Hepatocyte (in vitro differentiated cells): Measurements from ENCODE around the gene ETF1. TPM values are rescaled to one million over a fixed set of nuclear protein-coding genes. Genes with fewer than 3 reads are reported as not detected.

Experiments
- DNase-seq: peaks from one replicate; pipeline ENCODE4 v3.0.0-alpha.2; 2016; ENCODE audit warnings: low spot score
- H2AFZ ChIP-seq: fragments of 200-600 bp; sonication (generic); 2 replicates; pipeline ENCODE4 v1.6.0; 2016; ENCODE audit warnings: antibody characterized with exemption, mild to moderate bottlenecking
- H3K27ac ChIP-seq: fragments of 200-600 bp; sonication (generic); 2 replicates; pipeline ENCODE4 v1.5.1; 2016; ENCODE audit warnings: mild to moderate bottlenecking
- H3K27me3 ChIP-seq: fragments of 200-600 bp; sonication (generic); 2 replicates; pipeline ENCODE4 v1.6.1; 2016
- H3K36me3 ChIP-seq: fragments of 200-600 bp; sonication (generic); replicated peaks from 2 replicates; pipeline ENCODE4 v1.5.1; 2016; ENCODE audit warnings: low read depth; ENCODE audit not compliant: insufficient read depth
- H3K4me1 ChIP-seq: fragments of 200-600 bp; sonication (generic); 2 replicates; pipeline ENCODE4 v1.5.1; 2016; ENCODE audit warnings: mild to moderate bottlenecking, moderate library complexity; ENCODE audit not compliant: insufficient read depth
- H3K4me2 ChIP-seq: fragments of 200-600 bp; sonication (generic); 2 replicates; pipeline ENCODE4 v1.6.0; 2016
- H3K4me3 ChIP-seq: fragments of 200-600 bp; sonication (generic); 2 replicates; pipeline ENCODE4 v1.5.1; 2016; ENCODE audit warnings: mild to moderate bottlenecking
- H3K79me2 ChIP-seq: fragments of 200-600 bp; sonication (generic); 2 replicates; pipeline ENCODE4 v1.6.0; 2017; ENCODE audit warnings: mild to moderate bottlenecking
- H3K9me2 ChIP-seq: fragments of 200-600 bp; sonication (generic); replicated peaks from 2 replicates; pipeline ENCODE4 v1.6.0; 2017; ENCODE audit warnings: mild to moderate bottlenecking; ENCODE audit not compliant: insufficient read depth
- H3K9me3 ChIP-seq: fragments of 200-600 bp; sonication (generic); 2 replicates; pipeline ENCODE4 v1.5.1; 2016; ENCODE audit warnings: low read depth, mild to moderate bottlenecking
- H4K20me1 ChIP-seq: fragments of 200-600 bp; sonication (generic); 2 replicates; pipeline ENCODE4 v1.6.0; 2016; ENCODE audit warnings: mild to moderate bottlenecking; ENCODE audit not compliant: insufficient read depth, poor library complexity, severe bottlenecking
- CTCF ChIP-seq: fragments of 200-600 bp; sonication (generic); IDR thresholded peaks from 2 replicates; pipeline ENCODE4 v1.5.1; 2016; ENCODE audit warnings: antibody characterized with exemption, mild to moderate bottlenecking; ENCODE audit not compliant: poor library complexity
- EZH2 ChIP-seq: fragments of 200-600 bp; sonication (generic); IDR thresholded peaks from 2 replicates; pipeline ENCODE4 v1.6.1; 2016; ENCODE audit warnings: antibody characterized with exemption, mild to moderate bottlenecking, borderline replicate concordance
- EZH2phosphoT487 ChIP-seq: fragments of 200-600 bp; sonication (generic); IDR thresholded peaks from one replicate; pipeline ENCODE4 v1.6.1; 2018; ENCODE audit warnings: antibody characterized with exemption, mild to moderate bottlenecking, low read depth, moderate library complexity; ENCODE audit not compliant: unreplicated experiment, severe bottlenecking
- WGBS: methylation state at CpG from one replicate; pipeline ENCODE4 v1.1.6; 2016; ENCODE audit warnings: low lambda C conversion rate; ENCODE audit errors: missing lambda C conversion rate; 5-methylcytosine and 5-hydroxymethylcytosine counted together
- polyA plus RNA-seq: library from polyadenylated mRNA; unstranded; fragments of >200 nt; fragmentation: Nextera tagmentation; extraction: Ambion mirVana; gene quantifications from 2 replicates; pipeline ENCODE4 v1.2.1, GENCODE V29; 2016
- total RNA-seq: library from RNA; depleted of rRNA; stranded (reverse); fragments of >200 nt; gene quantifications from 2 replicates; pipeline ENCODE4 v1.2.3, GENCODE V29; 2014

ETF1 gene
- total and polyA plus RNA-seq, 2 experiments from 2014 or later: 42.6 to 93.3 TPM

GRCh38 chr5:138506370-138507306, 36.4 kb downstream of the ETF1 start:
- no peaks in the 10 kb centered on the region for H3K9me2 ChIP-seq
- H3K4me3 ChIP-seq: no peak overlapping the region
- H3K4me1 ChIP-seq: no peaks in the 10 kb centered on the region
- H3K9me3 ChIP-seq: no peaks in the 10 kb centered on the region
- no peaks in the 10 kb centered on the region for H3K36me3 ChIP-seq
- DNase-seq: no peak
- H2AFZ ChIP-seq: no peak overlapping the region
- H3K79me2 ChIP-seq: no peaks in the 10 kb centered on the region
- 82% methylated on average over 10 of the region's 10 CpGs for WGBS
- no peak overlapping the region for H3K27ac ChIP-seq
- no peaks in the 10 kb centered on the region for H4K20me1 ChIP-seq
- H3K4me2 ChIP-seq: no peak overlapping the region
- TF ChIP-seq EZH2 (no peak), EZH2phosphoT487 (no peak)
- no peaks in the 10 kb centered on the region for H3K27me3 ChIP-seq

DNA sequence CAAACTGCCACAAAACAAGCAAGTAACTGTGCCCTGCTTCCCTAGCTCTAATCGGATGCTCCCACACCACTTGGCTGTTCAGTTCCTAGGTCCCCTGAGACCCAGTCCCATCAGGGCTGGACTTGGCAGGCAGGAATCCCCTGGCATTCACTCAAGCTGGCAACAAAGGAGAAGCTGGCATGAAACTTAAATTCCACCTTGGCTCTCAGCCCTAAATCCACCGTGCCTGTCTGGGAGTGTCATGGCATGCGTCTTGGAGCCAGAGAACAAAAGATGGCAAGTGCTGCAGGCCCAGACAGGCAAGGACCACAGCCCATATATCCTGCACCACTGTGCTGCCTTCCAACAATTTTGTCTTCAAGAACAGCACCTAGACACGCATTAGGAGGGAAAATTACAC, 38.2 kb downstream of the ETF1 start:
- DNase-seq: no peak
- H3K27ac ChIP-seq: peak overlapping the region; percentile 20
- H3K4me3 ChIP-seq: no peak overlapping the region
- TF ChIP-seq EZH2phosphoT487 (no peak), CTCF (no peak), EZH2 (no peak)
- no peaks in the 10 kb centered on the region for H3K36me3 ChIP-seq
- no peak overlapping the region for H2AFZ ChIP-seq
- WGBS: 74% methylated on average over 4 of the region's 4 CpGs
- no peaks in the 10 kb centered on the region for H3K79me2 ChIP-seq
- H3K4me2 ChIP-seq: no peak overlapping the region
- no peaks in the 10 kb centered on the region for H3K27me3 ChIP-seq
- no peaks in the 10 kb centered on the region for H3K9me2 ChIP-seq
- no peaks in the 10 kb centered on the region for H3K4me1 ChIP-seq
- no peaks in the 10 kb centered on the region for H4K20me1 ChIP-seq
- H3K9me3 ChIP-seq: no peaks in the 10 kb centered on the region

DNA sequence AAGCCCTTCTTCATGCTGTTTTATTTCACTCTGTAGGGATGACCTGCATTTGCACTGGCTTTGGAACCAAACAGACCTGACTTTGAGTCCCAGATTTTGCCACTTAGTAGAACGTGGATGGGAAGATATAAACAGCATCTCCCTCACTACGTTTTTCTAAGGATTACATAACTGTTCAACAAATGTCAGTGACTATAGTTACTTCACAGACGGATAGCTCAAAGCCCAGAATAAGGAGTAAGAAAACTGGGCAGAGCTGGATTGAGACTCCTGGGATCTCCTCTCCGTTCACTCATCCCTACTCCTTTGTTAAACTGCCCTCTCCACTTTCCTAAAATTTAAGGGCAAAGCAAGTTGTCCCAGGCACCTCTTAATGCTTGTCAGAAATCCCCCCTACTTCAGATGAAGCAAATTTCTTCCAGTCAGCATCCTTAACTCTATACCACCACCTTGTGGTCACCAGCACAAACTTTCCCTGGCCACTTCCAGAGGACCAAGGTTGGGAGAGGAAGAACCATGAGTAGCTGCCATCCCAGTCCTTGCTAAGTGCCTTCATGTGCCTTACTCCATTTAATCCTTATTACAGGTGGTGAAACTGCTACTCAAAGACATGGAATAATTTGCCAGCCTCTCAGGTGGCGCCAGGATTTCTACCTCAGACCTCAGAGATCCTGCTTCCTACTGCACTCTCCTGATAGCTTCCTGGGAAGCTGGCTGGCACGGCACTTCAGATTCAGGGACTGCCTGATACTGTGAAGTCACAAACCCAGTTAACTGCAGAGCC, 39.4 kb downstream of the ETF1 start:
- Histone ChIP-seq H3K9me2 (no peaks in the 10 kb centered on the region), H3K79me2 (no peaks in the 10 kb centered on the region), H3K9me3 (no peaks in the 10 kb centered on the region), H3K27ac (no peak overlapping the region), H3K4me2 (no peak overlapping the region), H3K4me3 (no peak overlapping the region), H2AFZ (no peak overlapping the region), H3K27me3 (no peaks in the 10 kb centered on the region), H3K36me3 (no peaks in the 10 kb centered on the region), H4K20me1 (no peaks in the 10 kb centered on the region), H3K4me1 (no peaks in the 10 kb centered on the region)
- WGBS: 36% methylated on average over 6 of the region's 6 CpGs
- TF ChIP-seq EZH2phosphoT487 (no peak), CTCF (peak; percentile 68), EZH2 (no peak)
- peak; percentile 80 for DNase-seq
